Neural cell (in vitro differentiated cells): ENCODE data around the gene RDX. TPM values are rescaled to one million over a fixed set of nuclear protein-coding genes. Genes with fewer than 3 reads are reported as not detected.

Experiments used
- H2AFZ ChIP-seq: fragments of 200-600, 300-800 bp; sonication (generic), shearing (Covaris generic); 2 replicates; pipeline ENCODE4 v1.6.0; 2014; ENCODE audit warnings: low read depth, mild to moderate bottlenecking, antibody characterized with exemption, low read length, moderate library complexity
- H3F3A ChIP-seq: fragments of 200-600 bp; shearing (Covaris generic); 2 replicates; pipeline ENCODE4 v1.6.1; 2016; ENCODE audit warnings: mild to moderate bottlenecking, moderate library complexity, mixed read lengths, antibody characterized with exemption, low read length; ENCODE audit not compliant: insufficient read depth, poor library complexity, severe bottlenecking
- H3K27ac ChIP-seq: fragments of 200-600, 300-800 bp; sonication (generic), shearing (Covaris generic); 2 replicates; pipeline ENCODE4 v1.5.1; 2014; ENCODE audit warnings: mild to moderate bottlenecking, low read length, moderate library complexity
- H3K27me3 ChIP-seq: fragments of 300-800, 200-600 bp; sonication (generic), shearing (Covaris generic); 2 replicates; pipeline ENCODE4 v1.6.0; 2014; ENCODE audit warnings: mild to moderate bottlenecking, low read depth, low read length, moderate library complexity; ENCODE audit not compliant: insufficient read depth
- H3K36me3 ChIP-seq: fragments of 300-800, 200-600 bp; sonication (generic), shearing (Covaris generic); 2 replicates; pipeline ENCODE4 v1.5.1; 2014; ENCODE audit warnings: mild to moderate bottlenecking, antibody characterized with exemption, low read length, moderate library complexity; ENCODE audit not compliant: insufficient read depth
- H3K4me2 ChIP-seq: fragments of 300-800, 200-600 bp; sonication (generic), shearing (Covaris generic); 2 replicates; pipeline ENCODE4 v1.6.0; 2014; ENCODE audit warnings: mild to moderate bottlenecking, low read length
- H3K4me3 ChIP-seq: fragments of 300-800, 200-600 bp; sonication (generic), shearing (Covaris generic); 2 replicates; pipeline ENCODE4 v1.5.1; 2014; ENCODE audit warnings: mild to moderate bottlenecking, low read length, moderate library complexity
- H3K79me2 ChIP-seq: fragments of 200-600 bp; shearing (Covaris generic); replicated peaks from 2 replicates; pipeline ENCODE4 v1.6.0; 2014; ENCODE audit warnings: mild to moderate bottlenecking, low read length, moderate library complexity; ENCODE audit not compliant: insufficient read depth
- H3K9ac ChIP-seq: fragments of 300-800, 200-600 bp; sonication (generic), shearing (Covaris generic); 2 replicates; pipeline ENCODE4 v1.6.1; 2016; ENCODE audit warnings: mild to moderate bottlenecking, low read length, mixed read lengths
- H3K9me2 ChIP-seq: fragments of 200-600 bp; shearing (Covaris generic); 2 replicates; pipeline ENCODE4 v1.6.1; 2016; ENCODE audit warnings: mild to moderate bottlenecking, low read length, mixed read lengths; ENCODE audit not compliant: insufficient read depth
- H3K9me3 ChIP-seq: fragments of 200-600, 300-800 bp; sonication (generic), shearing (Covaris generic); 2 replicates; pipeline ENCODE4 v1.6.1; 2016; ENCODE audit warnings: mild to moderate bottlenecking, mixed run types, low read length, moderate library complexity, mixed read lengths
- H4K20me1 ChIP-seq: fragments of 200-600 bp; shearing (Covaris generic); 2 replicates; pipeline ENCODE4 v1.6.1; 2016; ENCODE audit warnings: mild to moderate bottlenecking, mixed run types; ENCODE audit not compliant: insufficient read depth
- CTCF ChIP-seq: fragments of 450-650 bp; IDR thresholded peaks from 2 replicates; pipeline ENCODE4 v1.5.1; 2014; ENCODE audit warnings: antibody characterized with exemption, mild to moderate bottlenecking, moderate library complexity; ENCODE audit not compliant: poor library complexity, severe bottlenecking
- EP300 ChIP-seq: fragments of 450-650 bp; conservative IDR thresholded peaks from 2 replicates; pipeline ENCODE4 v1.6.1; 2014; ENCODE audit warnings: antibody characterized with exemption, mild to moderate bottlenecking, moderate library complexity; ENCODE audit not compliant: poor library complexity, severe bottlenecking
- EZH2 ChIP-seq: fragments of 200-600, 300-800 bp; shearing (Covaris generic), sonication (generic); IDR thresholded peaks from 2 replicates; pipeline ENCODE4 v1.6.1; 2014; ENCODE audit warnings: antibody characterized with exemption, low read length, borderline replicate concordance, mild to moderate bottlenecking; ENCODE audit not compliant: insufficient read depth, poor library complexity, severe bottlenecking
- MXI1 ChIP-seq: fragments of 450-650 bp; conservative IDR thresholded peaks from 2 replicates; pipeline ENCODE4 v1.6.1; 2014; ENCODE audit warnings: antibody characterized with exemption, mild to moderate bottlenecking; ENCODE audit not compliant: poor library complexity, severe bottlenecking
- POLR2AphosphoS5 ChIP-seq: IDR thresholded peaks from 2 replicates; pipeline ENCODE4 v1.6.1; 2012
- RAD21 ChIP-seq: fragments of 450-650 bp; conservative IDR thresholded peaks from 2 replicates; pipeline ENCODE4 v1.6.1; 2014; ENCODE audit warnings: antibody characterized with exemption, mild to moderate bottlenecking, moderate library complexity
- SMC3 ChIP-seq: fragments of 450-650 bp; conservative IDR thresholded peaks from 2 replicates; pipeline ENCODE4 v1.6.1; 2014; ENCODE audit warnings: antibody characterized with exemption, mild to moderate bottlenecking, moderate library complexity; ENCODE audit not compliant: poor library complexity
- TAF1 ChIP-seq: IDR thresholded peaks from 2 replicates; pipeline ENCODE4 v1.6.1; 2012; ENCODE audit warnings: low read depth
- polyA plus RNA-seq: library from polyadenylated mRNA; depleted of rRNA; stranded (reverse); fragments of >200 nt; gene quantifications from 2 replicates; pipeline ENCODE4 v1.2.3, GENCODE V29; 2014
- TF ChIP-seq, protein P1 (sequence below): IDR thresholded peaks from 2 replicates; pipeline ENCODE4 v1.6.1; 2012; ENCODE audit warnings: borderline replicate concordance

RDX gene
- polyA plus RNA-seq, 1 donor from 2014 or later, result 39.0 TPM

DNA sequence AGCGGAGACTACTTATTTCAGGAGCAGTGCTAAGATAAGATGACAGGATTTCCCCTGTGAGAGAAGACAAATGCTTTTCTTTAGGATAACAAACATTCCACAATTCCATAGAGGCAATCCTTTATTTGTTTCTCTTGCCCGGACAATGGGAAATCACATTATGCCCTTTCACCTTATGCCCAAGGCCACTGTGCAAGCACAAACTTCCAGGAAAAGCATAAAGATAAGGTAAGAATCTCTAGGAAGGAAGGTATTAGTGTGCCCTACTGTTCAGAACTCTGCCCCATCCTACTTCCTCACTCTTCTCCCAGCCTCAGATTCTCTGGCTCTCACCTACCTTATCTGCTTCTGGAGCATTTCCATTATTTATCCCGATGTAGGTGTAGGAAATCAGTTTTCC, 23.1 kb upstream of the RDX start:
- no peak overlapping the region for H3K4me2 ChIP-seq
- H3K9me2 ChIP-seq, result no peaks in the 10 kb centered on the region
- H3K27ac ChIP-seq, result no peak overlapping the region
- TF ChIP-seq SMC3 (no peak), RAD21 (no peak), CTCF (no peak), POLR2AphosphoS5 (no peak), EP300 (no peak), MXI1 (no peak), TAF1 (no peak)
- TF ChIP-seq, protein P1, sequence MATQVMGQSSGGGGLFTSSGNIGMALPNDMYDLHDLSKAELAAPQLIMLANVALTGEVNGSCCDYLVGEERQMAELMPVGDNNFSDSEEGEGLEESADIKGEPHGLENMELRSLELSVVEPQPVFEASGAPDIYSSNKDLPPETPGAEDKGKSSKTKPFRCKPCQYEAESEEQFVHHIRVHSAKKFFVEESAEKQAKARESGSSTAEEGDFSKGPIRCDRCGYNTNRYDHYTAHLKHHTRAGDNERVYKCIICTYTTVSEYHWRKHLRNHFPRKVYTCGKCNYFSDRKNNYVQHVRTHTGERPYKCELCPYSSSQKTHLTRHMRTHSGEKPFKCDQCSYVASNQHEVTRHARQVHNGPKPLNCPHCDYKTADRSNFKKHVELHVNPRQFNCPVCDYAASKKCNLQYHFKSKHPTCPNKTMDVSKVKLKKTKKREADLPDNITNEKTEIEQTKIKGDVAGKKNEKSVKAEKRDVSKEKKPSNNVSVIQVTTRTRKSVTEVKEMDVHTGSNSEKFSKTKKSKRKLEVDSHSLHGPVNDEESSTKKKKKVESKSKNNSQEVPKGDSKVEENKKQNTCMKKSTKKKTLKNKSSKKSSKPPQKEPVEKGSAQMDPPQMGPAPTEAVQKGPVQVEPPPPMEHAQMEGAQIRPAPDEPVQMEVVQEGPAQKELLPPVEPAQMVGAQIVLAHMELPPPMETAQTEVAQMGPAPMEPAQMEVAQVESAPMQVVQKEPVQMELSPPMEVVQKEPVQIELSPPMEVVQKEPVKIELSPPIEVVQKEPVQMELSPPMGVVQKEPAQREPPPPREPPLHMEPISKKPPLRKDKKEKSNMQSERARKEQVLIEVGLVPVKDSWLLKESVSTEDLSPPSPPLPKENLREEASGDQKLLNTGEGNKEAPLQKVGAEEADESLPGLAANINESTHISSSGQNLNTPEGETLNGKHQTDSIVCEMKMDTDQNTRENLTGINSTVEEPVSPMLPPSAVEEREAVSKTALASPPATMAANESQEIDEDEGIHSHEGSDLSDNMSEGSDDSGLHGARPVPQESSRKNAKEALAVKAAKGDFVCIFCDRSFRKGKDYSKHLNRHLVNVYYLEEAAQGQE, result no peak
- H3K79me2 ChIP-seq, result no peaks in the 10 kb centered on the region
- H3K9ac ChIP-seq, result no peak overlapping the region
- H2AFZ ChIP-seq, result no peak overlapping the region
- H3K27me3 ChIP-seq, result no peaks in the 10 kb centered on the region
- H3K36me3 ChIP-seq, result no peaks in the 10 kb centered on the region
- no peaks in the 10 kb centered on the region for H3F3A ChIP-seq
- no peaks in the 10 kb centered on the region for H4K20me1 ChIP-seq
- H3K4me3 ChIP-seq, result no peak overlapping the region
- H3K9me3 ChIP-seq, result no peaks in the 10 kb centered on the region

DNA sequence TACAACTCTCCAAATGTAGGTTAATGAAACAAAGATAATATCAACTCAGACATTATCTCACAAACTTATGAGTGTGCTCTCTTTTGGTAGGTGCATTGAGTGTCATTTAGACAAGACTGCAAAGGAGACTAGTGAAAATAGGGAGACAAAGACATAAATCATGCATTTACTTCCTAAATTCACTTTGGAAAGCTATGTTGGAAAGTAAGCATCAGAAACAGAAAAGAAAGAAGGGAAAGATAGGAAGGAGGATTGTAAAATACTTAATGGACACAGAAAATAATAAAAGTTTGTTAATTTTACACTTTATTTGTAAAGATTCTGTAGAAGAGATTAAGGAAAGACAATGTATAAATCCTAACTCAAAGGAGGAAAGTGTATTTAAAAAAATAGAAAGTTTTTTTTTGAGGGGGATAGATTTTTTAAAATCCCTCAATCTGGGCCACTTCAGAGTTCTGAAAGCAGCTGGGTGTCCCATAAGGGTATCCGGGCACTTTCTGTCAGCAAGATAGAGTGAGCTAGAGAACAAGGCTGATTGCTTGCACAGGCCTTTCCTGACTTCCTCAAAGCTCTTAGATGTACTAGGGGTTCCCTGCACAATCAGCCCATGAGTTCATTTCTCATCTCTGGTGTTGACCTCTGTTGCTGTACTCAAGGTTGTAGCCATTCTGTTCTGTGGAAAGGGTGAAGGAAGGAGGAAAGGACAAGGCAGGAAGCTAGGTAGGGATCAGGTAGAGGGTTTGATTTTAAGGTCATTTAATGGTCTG, 22.4 kb upstream of the RDX start:
- Histone ChIP-seq H3K36me3 (no peaks in the 10 kb centered on the region), H2AFZ (no peak overlapping the region), H3K27me3 (no peaks in the 10 kb centered on the region), H3K4me3 (no peak overlapping the region), H3K27ac (no peak overlapping the region), H3K9ac (no peak overlapping the region), H3F3A (no peaks in the 10 kb centered on the region), H4K20me1 (no peaks in the 10 kb centered on the region), H3K9me2 (no peaks in the 10 kb centered on the region), H3K4me2 (no peak overlapping the region), H3K79me2 (no peaks in the 10 kb centered on the region), H3K9me3 (no peaks in the 10 kb centered on the region)
- no peak for TF ChIP-seq EZH2
- no peak for TF ChIP-seq TAF1
- no peak for TF ChIP-seq RAD21
- no peak for TF ChIP-seq CTCF
